GM13976 (cell line): ENCODE results near the gene EGLN1.

ENCODE experiments used
- DNase-seq: peaks from one replicate; pipeline ENCODE4 v3.0.0; 2012; ENCODE audit warnings: low spot score
- CTCF ChIP-seq: IDR thresholded peaks from 2 replicates; pipeline ENCODE4 v1.5.1; 2012; ENCODE audit warnings: borderline replicate concordance, mild to moderate bottlenecking; ENCODE audit not compliant: insufficient read depth; ENCODE audit errors: extremely low read depth, missing control alignments, control extremely low read depth
- in situ Hi-C: fragments of 300-500 bp; cut with MboI; formaldehyde crosslinking; loops from one replicate; pipeline ENCODE4 v1.12.0; 2022; ENCODE audit warnings: low sequenced_read_pairs, mixed read lengths, inconsistent platforms; ENCODE audit not compliant: unreplicated experiment

EGLN1 gene

GRCh38 chr1:231395998-231396390, 26.1 kb downstream of the EGLN1 start:
- TF ChIP-seq CTCF, result no peak
- DNase-seq, result no peak
- in situ Hi-C loops, result no loop called here

GRCh38 chr1:231395076-231395997, 26.8 kb downstream of the EGLN1 start:
- no peak for TF ChIP-seq CTCF
- DNase-seq, result no peak
- in situ Hi-C loops, result no loop called here

- in situ Hi-C loops, result no loop called here
Measured at GRCh38 chr1:231393668-231394067, 28.4 kb downstream of the EGLN1 start.

GRCh38 chr1:231392389-231393131, 29.5 kb downstream of the EGLN1 start:
- DNase-seq, result no peak
- in situ Hi-C loops, result no loop called here
- no peak for TF ChIP-seq CTCF

More at GRCh38 chr1:231393668-231394067, 28.4 kb downstream of the EGLN1 start:
- no peak for DNase-seq
- TF ChIP-seq CTCF, result no peak

GRCh38 chr1:231390071-231390470, 32.0 kb downstream of the EGLN1 start:
- no peak for TF ChIP-seq CTCF
- in situ Hi-C loops, result no loop called here
- DNase-seq, result no peak

- in situ Hi-C loops, result no loop called here
- no peak for TF ChIP-seq CTCF
Measured at GRCh38 chr1:231387770-231388669, 34.1 kb downstream of the EGLN1 start.

More at GRCh38 chr1:231387770-231388669, 34.1 kb downstream of the EGLN1 start:
- no peak for DNase-seq
